ENCODE results near the gene PPM1K. TPM values are rescaled to one million over a fixed set of nuclear protein-coding genes. Genes with fewer than 3 reads are reported as not detected.

The PPM1K gene
- polyA plus RNA-seq, 1 donor from 2014 or later = 177 TPM

DNA sequence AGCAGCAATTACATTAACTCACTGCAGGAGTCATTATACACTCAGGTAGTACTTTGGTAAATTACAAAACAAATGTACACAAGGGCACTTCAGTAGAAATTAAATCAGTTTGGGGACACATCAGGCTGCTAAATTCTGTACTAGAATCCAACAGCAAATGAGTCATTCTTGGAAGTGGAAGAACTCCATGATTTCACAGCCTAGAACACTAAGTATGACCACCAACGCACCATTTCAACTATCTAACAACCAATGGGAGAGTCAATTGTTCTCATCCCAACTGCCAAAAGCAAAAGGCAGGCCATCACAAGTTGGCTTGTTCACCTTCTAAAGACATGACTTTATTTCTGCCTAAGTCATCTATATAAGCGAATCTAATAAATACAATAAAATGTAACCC lies 26.6 kb downstream of the PPM1K start:
- Histone ChIP-seq H3K9me2 (ENCODE audit: insufficient read depth, low read length) (no peaks in the 10 kb centered on the region), H3K36me3 (ENCODE audit: insufficient read depth, low read length) (peaks cover 7% of the 10 kb centered on the region), H3K79me2 (replicated peaks; ENCODE audit: insufficient read depth, low read length) (no peaks in the 10 kb centered on the region), H3K4me3 (ENCODE audit: low read length) (no peak overlapping the region), H3K9ac (ENCODE audit: low read length) (no peak overlapping the region), H2AFZ (ENCODE audit: low read depth, low read length) (no peak overlapping the region), H3F3A (ENCODE audit: insufficient read depth, low read length, poor library complexity, severe bottlenecking) (no peaks in the 10 kb centered on the region), H3K4me2 (ENCODE audit: low read length) (no peak overlapping the region), H3K9me3 (ENCODE audit: low read length) (no peaks in the 10 kb centered on the region), H3K27me3 (ENCODE audit: insufficient read depth, low read depth, low read length) (no peaks in the 10 kb centered on the region), H3K27ac (ENCODE audit: low read length) (no peak overlapping the region), H4K20me1 (ENCODE audit: insufficient read depth) (no peaks in the 10 kb centered on the region)
- TF ChIP-seq MXI1 (conservative IDR thresholded peaks at IDR 0.05; ENCODE audit: poor library complexity, severe bottlenecking) (no peak), TAF1 (IDR thresholded peaks at IDR 0.05; ENCODE audit: low read depth) (no peak), EP300 (conservative IDR thresholded peaks at IDR 0.05; ENCODE audit: poor library complexity, severe bottlenecking) (no peak), POLR2AphosphoS5 (IDR thresholded peaks at IDR 0.05) (no peak), SMC3 (conservative IDR thresholded peaks at IDR 0.05; ENCODE audit: poor library complexity) (no peak), EZH2 (IDR thresholded peaks at IDR 0.05; ENCODE audit: borderline replicate concordance, insufficient read depth, low read length, poor library complexity, severe bottlenecking) (no peak)
- TF ChIP-seq, protein P1, sequence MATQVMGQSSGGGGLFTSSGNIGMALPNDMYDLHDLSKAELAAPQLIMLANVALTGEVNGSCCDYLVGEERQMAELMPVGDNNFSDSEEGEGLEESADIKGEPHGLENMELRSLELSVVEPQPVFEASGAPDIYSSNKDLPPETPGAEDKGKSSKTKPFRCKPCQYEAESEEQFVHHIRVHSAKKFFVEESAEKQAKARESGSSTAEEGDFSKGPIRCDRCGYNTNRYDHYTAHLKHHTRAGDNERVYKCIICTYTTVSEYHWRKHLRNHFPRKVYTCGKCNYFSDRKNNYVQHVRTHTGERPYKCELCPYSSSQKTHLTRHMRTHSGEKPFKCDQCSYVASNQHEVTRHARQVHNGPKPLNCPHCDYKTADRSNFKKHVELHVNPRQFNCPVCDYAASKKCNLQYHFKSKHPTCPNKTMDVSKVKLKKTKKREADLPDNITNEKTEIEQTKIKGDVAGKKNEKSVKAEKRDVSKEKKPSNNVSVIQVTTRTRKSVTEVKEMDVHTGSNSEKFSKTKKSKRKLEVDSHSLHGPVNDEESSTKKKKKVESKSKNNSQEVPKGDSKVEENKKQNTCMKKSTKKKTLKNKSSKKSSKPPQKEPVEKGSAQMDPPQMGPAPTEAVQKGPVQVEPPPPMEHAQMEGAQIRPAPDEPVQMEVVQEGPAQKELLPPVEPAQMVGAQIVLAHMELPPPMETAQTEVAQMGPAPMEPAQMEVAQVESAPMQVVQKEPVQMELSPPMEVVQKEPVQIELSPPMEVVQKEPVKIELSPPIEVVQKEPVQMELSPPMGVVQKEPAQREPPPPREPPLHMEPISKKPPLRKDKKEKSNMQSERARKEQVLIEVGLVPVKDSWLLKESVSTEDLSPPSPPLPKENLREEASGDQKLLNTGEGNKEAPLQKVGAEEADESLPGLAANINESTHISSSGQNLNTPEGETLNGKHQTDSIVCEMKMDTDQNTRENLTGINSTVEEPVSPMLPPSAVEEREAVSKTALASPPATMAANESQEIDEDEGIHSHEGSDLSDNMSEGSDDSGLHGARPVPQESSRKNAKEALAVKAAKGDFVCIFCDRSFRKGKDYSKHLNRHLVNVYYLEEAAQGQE (IDR thresholded peaks at IDR 0.05; ENCODE audit: borderline replicate concordance) = no peak

DNA sequence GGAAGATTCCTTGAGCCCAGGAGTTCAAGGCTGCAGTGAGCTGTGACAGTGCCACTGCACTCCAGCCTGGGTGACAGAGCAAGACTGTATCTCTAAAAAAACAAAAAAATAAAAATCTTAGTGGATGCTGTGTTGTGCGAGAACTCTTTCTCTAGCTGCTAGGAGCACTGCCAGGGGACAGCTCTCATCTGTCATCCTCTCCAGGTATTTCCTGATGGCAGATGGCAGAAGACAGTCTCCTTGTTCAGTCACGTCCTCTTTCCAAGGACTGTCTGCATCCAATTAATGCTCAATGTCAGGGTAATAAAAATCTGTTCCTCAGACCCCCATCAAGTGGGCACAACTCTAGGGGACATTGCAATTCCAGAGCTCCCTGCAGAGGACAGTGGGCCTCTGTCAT lies 29.2 kb downstream of the PPM1K start:
- no peaks in the 10 kb centered on the region for H3K79me2 ChIP-seq (replicated peaks; ENCODE audit: insufficient read depth, low read length)
- no peaks in the 10 kb centered on the region for H3F3A ChIP-seq (ENCODE audit: insufficient read depth, low read length, poor library complexity, severe bottlenecking)
- H3K9me3 ChIP-seq (ENCODE audit: low read length) = no peaks in the 10 kb centered on the region
- no peaks in the 10 kb centered on the region for H3K27me3 ChIP-seq (ENCODE audit: insufficient read depth, low read depth, low read length)
- no peak overlapping the region for H3K27ac ChIP-seq (ENCODE audit: low read length)
- no peaks in the 10 kb centered on the region for H3K9me2 ChIP-seq (ENCODE audit: insufficient read depth, low read length)
- H3K4me2 ChIP-seq (ENCODE audit: low read length) = no peak overlapping the region
- no peak overlapping the region for H3K4me3 ChIP-seq (ENCODE audit: low read length)
- no peak for TF ChIP-seq EP300 (conservative IDR thresholded peaks at IDR 0.05; ENCODE audit: poor library complexity, severe bottlenecking)
- no peak for TF ChIP-seq SMC3 (conservative IDR thresholded peaks at IDR 0.05; ENCODE audit: poor library complexity)
- no peak for TF ChIP-seq POLR2AphosphoS5 (IDR thresholded peaks at IDR 0.05)
- TF ChIP-seq, protein P1 (IDR thresholded peaks at IDR 0.05; ENCODE audit: borderline replicate concordance) = no peak
- TF ChIP-seq TAF1 (IDR thresholded peaks at IDR 0.05; ENCODE audit: low read depth) = no peak
- TF ChIP-seq EZH2 (IDR thresholded peaks at IDR 0.05; ENCODE audit: borderline replicate concordance, insufficient read depth, low read length, poor library complexity, severe bottlenecking) = no peak
- no peak for TF ChIP-seq MXI1 (conservative IDR thresholded peaks at IDR 0.05; ENCODE audit: poor library complexity, severe bottlenecking)
- TF ChIP-seq, protein P2, sequence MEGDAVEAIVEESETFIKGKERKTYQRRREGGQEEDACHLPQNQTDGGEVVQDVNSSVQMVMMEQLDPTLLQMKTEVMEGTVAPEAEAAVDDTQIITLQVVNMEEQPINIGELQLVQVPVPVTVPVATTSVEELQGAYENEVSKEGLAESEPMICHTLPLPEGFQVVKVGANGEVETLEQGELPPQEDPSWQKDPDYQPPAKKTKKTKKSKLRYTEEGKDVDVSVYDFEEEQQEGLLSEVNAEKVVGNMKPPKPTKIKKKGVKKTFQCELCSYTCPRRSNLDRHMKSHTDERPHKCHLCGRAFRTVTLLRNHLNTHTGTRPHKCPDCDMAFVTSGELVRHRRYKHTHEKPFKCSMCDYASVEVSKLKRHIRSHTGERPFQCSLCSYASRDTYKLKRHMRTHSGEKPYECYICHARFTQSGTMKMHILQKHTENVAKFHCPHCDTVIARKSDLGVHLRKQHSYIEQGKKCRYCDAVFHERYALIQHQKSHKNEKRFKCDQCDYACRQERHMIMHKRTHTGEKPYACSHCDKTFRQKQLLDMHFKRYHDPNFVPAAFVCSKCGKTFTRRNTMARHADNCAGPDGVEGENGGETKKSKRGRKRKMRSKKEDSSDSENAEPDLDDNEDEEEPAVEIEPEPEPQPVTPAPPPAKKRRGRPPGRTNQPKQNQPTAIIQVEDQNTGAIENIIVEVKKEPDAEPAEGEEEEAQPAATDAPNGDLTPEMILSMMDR (IDR thresholded peaks at IDR 0.05; ENCODE audit: poor library complexity, severe bottlenecking) = no peak
- TF ChIP-seq RAD21 (conservative IDR thresholded peaks at IDR 0.05) = no peak
- no peaks in the 10 kb centered on the region for H3K36me3 ChIP-seq (ENCODE audit: insufficient read depth, low read length)
- no peaks in the 10 kb centered on the region for H4K20me1 ChIP-seq (ENCODE audit: insufficient read depth)
- H2AFZ ChIP-seq (ENCODE audit: low read depth, low read length) = no peak overlapping the region
- H3K9ac ChIP-seq (ENCODE audit: low read length) = no peak overlapping the region
